ENCODE data around the gene HIGD2A. TPM values are rescaled to one million over a fixed set of nuclear protein-coding genes. Genes with fewer than 3 reads are reported as not detected.

HIGD2A gene
- total RNA-seq, 2 experiments from 2014 or later: 143 to 150 TPM

GRCh38 chr5:176438959-176439757 lies 50.6 kb downstream of the HIGD2A start:
- Mint-ChIP-seq H3K9me3 (no peaks in the 10 kb centered on the region), H3K4me3 (no peak overlapping the region), H3K27ac (no peak overlapping the region), H3K4me1 (peaks cover 11% of the 10 kb centered on the region), H3K27me3 (peaks cover 9% of the 10 kb centered on the region), H3K36me3 (ENCODE audit: low read depth) (no peaks in the 10 kb centered on the region)
- ChIA-PET POLR2A (interaction anchor here (0.6 kb wide), 1 partner anchor 9 kb away, joined by 3 read pairs; the partner anchor contains the start of gene FAF2), CTCF (interaction anchor here (0.5 to 1.9 kb wide), 4 partner anchors 8 to 543 kb away, joined by 3 to 6 read pairs (median 5); no protein-coding TSS in a partner anchor)
- DNase-seq: no peak

Small RNA genes within 50 kb of the gene (microRNA-seq; reads per million reads assigned to microRNA genes)
- 3.2 reads per million, percentile 19 among the genes with 10 or more reads in this experiment for gene MIR1271 (ENCODE audit: borderline microRNAs expressed, borderline replicate concordance)

Other genes with a start within 250 kb of the HIGD2A start
- gene SIMC1, start 150.3 kb upstream of the HIGD2A start, total RNA-seq: 10 to 100 TPM; 29.9 to 30.2 TPM
- 10 to 100 TPM; 46.3 to 53.6 TPM for gene KIAA1191, start 27.0 kb upstream of the HIGD2A start, total RNA-seq
- gene ARL10, start 23.3 kb upstream of the HIGD2A start, total RNA-seq: 1 to 10 TPM; 5.4 to 7.7 TPM
- 10 to 100 TPM; 29.1 to 34.0 TPM for gene NOP16, start 153 bp upstream of the HIGD2A start, total RNA-seq
- gene CLTB, start 27.8 kb downstream of the HIGD2A start, total RNA-seq: 10 to 100 TPM; 53.8 to 65.8 TPM
- gene FAF2, start 59.6 kb downstream of the HIGD2A start, total RNA-seq: 10 to 100 TPM; 32.3 to 41.0 TPM
- gene RNF44, start 148.7 kb downstream of the HIGD2A start, total RNA-seq: 100 to 1,000 TPM; 137 TPM
- 1 to 10 TPM; 1.3 to 2.4 TPM for gene CDHR2, start 160.6 kb downstream of the HIGD2A start, total RNA-seq
- gene GPRIN1, start 221.4 kb downstream of the HIGD2A start, total RNA-seq: 1 to 10 TPM; 2.5 to 2.6 TPM
- gene SNCB, start 241.8 kb downstream of the HIGD2A start, total RNA-seq: not detected
- gene EIF4E1B, start 241.9 kb downstream of the HIGD2A start, total RNA-seq: not detected

Measured in activated CD4-positive, alpha-beta T cell treated with anti-CD3 and anti-CD28 coated beads, Interleukin-2, amount 10 ng/mL, durations not matched to agents 7 days and 5 days (primary cell).